Thoracic aorta (tissue), 2 donors: ENCODE measurements around the gene SYT13. TPM values are rescaled to one million over a fixed set of nuclear protein-coding genes. Genes with fewer than 3 reads are reported as not detected.

Experiments
- ATAC-seq: fragments of 150-250 bp; one replicate; pipeline ENCODE4 v1.8.0; 2017; ENCODE audit warnings: low read depth; ENCODE audit not compliant: insufficient number of reproducible peaks, low FRiP score
- DNase-seq: peaks from one replicate; pipeline ENCODE4 v3.0.0-alpha.2; 2020; ENCODE audit warnings: low spot score
- H3K27ac ChIP-seq, 2 donors: fragments of 200-600 bp; sonication (generic); 1 replicate in 1 of 2; 2 replicates in 1 of 2; pipeline ENCODE4 v1.5.1; 2016; ENCODE audit warnings: mild to moderate bottlenecking in 2 of 2, moderate library complexity in 2 of 2
- H3K27me3 ChIP-seq: fragments of 200-600 bp; sonication (generic); replicated peaks from 2 replicates; pipeline ENCODE4 v1.6.0; 2016; ENCODE audit warnings: mild to moderate bottlenecking; ENCODE audit not compliant: insufficient read depth
- H3K36me3 ChIP-seq: fragments of 200-600 bp; sonication (generic); one replicate; pipeline ENCODE4 v1.5.1; 2016
- H3K4me1 ChIP-seq, 2 donors: fragments of 200-600 bp; sonication (generic); 1 replicate in 1 of 2; 2 replicates in 1 of 2; pipeline versions ENCODE4 v1.5.1 to v1.6.0; 2016; ENCODE audit warnings: low read depth in 2 of 2, mild to moderate bottlenecking in 1 of 2; ENCODE audit not compliant: control insufficient read depth in 1 of 2
- H3K4me3 ChIP-seq: fragments of 200-600 bp; sonication (generic); 2 replicates; pipeline ENCODE4 v1.5.1; 2016; ENCODE audit warnings: mild to moderate bottlenecking
- H3K9me3 ChIP-seq: fragments of 200-600 bp; sonication (generic); 2 replicates; pipeline ENCODE4 v1.5.1; 2016
- CTCF ChIP-seq: fragments of 200-600 bp; sonication (generic); IDR thresholded peaks from one replicate; pipeline ENCODE4 v1.5.1; 2019; ENCODE audit warnings: antibody characterized with exemption
- total RNA-seq, 2 donors: library from RNA; depleted of rRNA; stranded (reverse); fragments of >200 nt; gene quantifications; one replicate each; pipeline versions ENCODE4 v1.1.0 to v1.2.3, GENCODE V29; 2016

SYT13 gene
- total RNA-seq, 2 donors from 2014 or later = not detected

- Histone ChIP-seq H3K4me3 (no peak overlapping the region), H3K36me3 (no peaks in the 10 kb centered on the region), H3K27ac (no peak overlapping the region), H3K9me3 (peaks cover 3% of the 10 kb centered on the region), H3K4me1 (peaks cover 0 to 7% of the 10 kb centered on the region in 2 donors), H3K27me3 (peaks cover 10% of the 10 kb centered on the region)
- no peak for TF ChIP-seq CTCF
- ATAC-seq (no peak), DNase-seq (no peak)
Observed at GRCh38 chr11:45285250-45285828, 802 bp downstream of the SYT13 start.

GRCh38 chr11:45282081-45282480 is 4.1 kb downstream of the SYT13 start:
- Histone ChIP-seq H3K4me1 (peaks cover 0 to 7% of the 10 kb centered on the region in 2 donors), H3K27ac (no peak overlapping the region), H3K9me3 (no peaks in the 10 kb centered on the region), H3K4me3 (no peak overlapping the region), H3K36me3 (no peaks in the 10 kb centered on the region), H3K27me3 (no peaks in the 10 kb centered on the region)
- no peak for DNase-seq
- no peak for TF ChIP-seq CTCF
- ATAC-seq = no peak

- Histone ChIP-seq H3K9me3 (no peaks in the 10 kb centered on the region), H3K27me3 (no peaks in the 10 kb centered on the region), H3K36me3 (no peaks in the 10 kb centered on the region), H3K4me3 (no peak overlapping the region), H3K4me1 (no peaks in the 10 kb centered on the region), H3K27ac (no peak overlapping the region)
- no peak for DNase-seq
- TF ChIP-seq CTCF = no peak
- ATAC-seq = no peak
Observed at GRCh38 chr11:45280449-45280848, 5.7 kb downstream of the SYT13 start.

- DNase-seq (no peak), ATAC-seq (no peak)
- H3K9me3 ChIP-seq = no peaks in the 10 kb centered on the region
- no peak overlapping the region for H3K4me3 ChIP-seq
- no peak overlapping the region for H3K27ac ChIP-seq
- no peaks in the 10 kb centered on the region for H3K4me1 ChIP-seq
- no peak for TF ChIP-seq CTCF
- no peaks in the 10 kb centered on the region for H3K27me3 ChIP-seq
- no peaks in the 10 kb centered on the region for H3K36me3 ChIP-seq
Observed at GRCh38 chr11:45279645-45280044, 6.5 kb downstream of the SYT13 start.

- no peaks in the 10 kb centered on the region for H3K36me3 ChIP-seq
- TF ChIP-seq CTCF = no peak
- H3K4me1 ChIP-seq = no peaks in the 10 kb centered on the region
- H3K4me3 ChIP-seq = no peak overlapping the region
- ATAC-seq (no peak), DNase-seq (no peak)
- H3K9me3 ChIP-seq = no peaks in the 10 kb centered on the region
- no peaks in the 10 kb centered on the region for H3K27me3 ChIP-seq
- H3K27ac ChIP-seq = no peak overlapping the region
Observed at GRCh38 chr11:45278714-45279113, 7.4 kb downstream of the SYT13 start.
